Activated CD8-positive, alpha-beta memory T cell treated with anti-CD3 and anti-CD28 coated beads, Interleukin-2, amount 10 ng/mL, durations not matched to agents 7 days and 5 days (primary cell): ENCODE measurements around the gene LRRC37B. TPM values are rescaled to one million over a fixed set of nuclear protein-coding genes. Genes with fewer than 3 reads are reported as not detected.
A peak's percentile ranks its signal among the peaks of the same experiment; 100 is the strongest.
"Not testable (repeated sequence)": the region's sequence is repeated elsewhere in the genome, so short reads cannot be mapped to it uniquely, and the experiment has no call there.

Source experiments
- ATAC-seq: fragments of 150-1000 bp; cut with Tn5 transposase; one replicate; pipeline ENCODE4 v1.10.0; 2021; ENCODE audit warnings: moderate library complexity
- CTCF ChIA-PET: fragments of 350-600 bp; sonication (Branson Sonifier 250); formaldehyde crosslinking; loops from one replicate; lab custom pipeline; 2021; ENCODE audit warnings: antibody characterized with exemption; lab: Charles Lee
- DNase-seq: peaks from one replicate; pipeline ENCODE4 v3.0.0-alpha.2; 2020
- H3K27ac Mint-ChIP-seq: one replicate; pipeline ENCODE4 v1.8.0; 2021; ENCODE audit warnings: mild to moderate bottlenecking, mixed read lengths
- H3K27me3 Mint-ChIP-seq: one replicate; pipeline ENCODE4 v1.8.0; 2021; ENCODE audit warnings: mixed read lengths
- H3K36me3 Mint-ChIP-seq: one replicate; pipeline ENCODE4 v1.8.0; 2021; ENCODE audit warnings: mild to moderate bottlenecking, mixed read lengths
- H3K4me1 Mint-ChIP-seq: one replicate; pipeline ENCODE4 v1.8.0; 2021; ENCODE audit warnings: mixed read lengths
- H3K4me3 Mint-ChIP-seq: one replicate; pipeline ENCODE4 v1.8.0; 2021; ENCODE audit warnings: mild to moderate bottlenecking, moderate library complexity, mixed read lengths
- H3K9me3 Mint-ChIP-seq: one replicate; pipeline ENCODE4 v1.8.0; 2022; ENCODE audit warnings: low read depth, mixed read lengths
- total RNA-seq, 2 experiments: library from RNA; stranded (reverse); gene quantifications; one replicate each; pipeline ENCODE4 v1.2.3, GENCODE V29; 2021

The LRRC37B gene
- 10 to 100 TPM; 29.4 to 42.8 TPM for total RNA-seq

GRCh38 chr17:32006957-32007462 is at the start of gene LRRC37B:
LRRC37B (plus strand) TSS chr17:32007383; CDS start chr17:32021393, 14,010 bp downstream.
- H3K4me1 Mint-ChIP-seq = peaks cover 37% of the 10 kb centered on the region
- CTCF ChIA-PET = interaction anchor here (0.7 to 4.8 kb wide), 19 partner anchors 8 to 372 kb away, joined by 3 to 106 read pairs (median 5); partner anchors contain the start of genes RHOT1 and UTP6
- peak within 1 kb of the TSS; percentile 96 for H3K27ac Mint-ChIP-seq
- H3K27me3 Mint-ChIP-seq = no peaks in the 10 kb centered on the region
- H3K9me3 Mint-ChIP-seq = no peaks in the 10 kb centered on the region
- ATAC-seq = peak; percentile 94
- H3K4me3 Mint-ChIP-seq = peak within 1 kb of the TSS; percentile 98
- peaks cover 19% of the 10 kb centered on the region for H3K36me3 Mint-ChIP-seq
- DNase-seq = peak; percentile 90

DNA sequence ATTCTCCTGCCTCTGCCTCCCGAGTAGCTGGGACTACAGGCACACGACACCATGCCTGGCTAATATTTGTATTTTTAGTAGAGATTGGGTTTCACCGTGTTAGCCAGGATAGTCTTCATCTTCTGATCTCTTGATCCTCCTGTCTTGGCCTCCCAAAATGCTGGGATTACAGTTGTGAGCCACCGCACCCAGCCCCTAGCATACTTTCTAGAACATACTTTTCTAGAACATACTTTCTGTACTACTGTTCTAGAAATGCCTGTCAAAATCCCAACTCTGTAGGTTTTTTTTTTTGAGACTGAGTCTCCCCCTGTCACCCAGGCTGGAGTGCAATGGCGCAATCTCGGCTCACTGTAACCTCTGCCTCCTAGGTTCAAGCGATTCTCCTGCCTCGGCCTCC is 43.1 kb upstream of the LRRC37B start:
- H3K4me3 Mint-ChIP-seq, ATAC-seq, H3K27me3 Mint-ChIP-seq, H3K9me3 Mint-ChIP-seq, CTCF ChIA-PET, H3K4me1 Mint-ChIP-seq, DNase-seq, H3K27ac Mint-ChIP-seq: not testable (repeated sequence)
- H3K36me3 Mint-ChIP-seq = peaks cover 30% of the 10 kb centered on the region

DNA sequence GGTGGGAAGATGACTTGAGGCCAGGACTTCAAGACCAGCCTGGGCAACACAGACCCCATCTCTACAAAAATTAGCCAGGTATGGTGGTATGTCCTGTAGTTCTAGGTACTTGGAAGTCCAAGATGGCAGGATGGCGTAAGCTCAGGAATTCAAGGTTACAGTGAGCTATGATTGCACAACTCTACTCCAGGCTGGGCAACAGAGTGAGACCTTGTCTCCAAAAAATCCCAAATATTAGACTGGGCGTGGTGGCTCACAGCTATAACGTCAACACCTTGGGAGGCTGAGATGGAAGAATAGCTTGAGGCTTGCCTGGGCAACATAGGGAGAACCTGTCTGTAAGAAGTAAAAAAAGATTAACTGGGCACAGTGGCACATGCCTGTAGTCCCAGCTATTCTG is 39.5 kb upstream of the LRRC37B start:
- DNase-seq (no peak), ATAC-seq (no peak)
- Mint-ChIP-seq H3K4me1 (peaks cover 4% of the 10 kb centered on the region), H3K36me3 (peaks cover 18% of the 10 kb centered on the region), H3K27ac (no peak overlapping the region), H3K27me3 (no peaks in the 10 kb centered on the region), H3K9me3 (no peaks in the 10 kb centered on the region), H3K4me3 (no peak overlapping the region)
- CTCF ChIA-PET = interaction anchor here (1.5 kb wide), 1 partner anchor 173 kb away, joined by 3 read pairs; no protein-coding TSS in a partner anchor

- H3K4me3 Mint-ChIP-seq, DNase-seq, H3K4me1 Mint-ChIP-seq, CTCF ChIA-PET, H3K27me3 Mint-ChIP-seq, H3K27ac Mint-ChIP-seq, ATAC-seq, H3K9me3 Mint-ChIP-seq: not testable (repeated sequence)
- peaks cover 12% of the 10 kb centered on the region for H3K36me3 Mint-ChIP-seq
These were observed 36.8 kb upstream of the LRRC37B start for GRCh38 chr17:31970416-31970815.

DNA sequence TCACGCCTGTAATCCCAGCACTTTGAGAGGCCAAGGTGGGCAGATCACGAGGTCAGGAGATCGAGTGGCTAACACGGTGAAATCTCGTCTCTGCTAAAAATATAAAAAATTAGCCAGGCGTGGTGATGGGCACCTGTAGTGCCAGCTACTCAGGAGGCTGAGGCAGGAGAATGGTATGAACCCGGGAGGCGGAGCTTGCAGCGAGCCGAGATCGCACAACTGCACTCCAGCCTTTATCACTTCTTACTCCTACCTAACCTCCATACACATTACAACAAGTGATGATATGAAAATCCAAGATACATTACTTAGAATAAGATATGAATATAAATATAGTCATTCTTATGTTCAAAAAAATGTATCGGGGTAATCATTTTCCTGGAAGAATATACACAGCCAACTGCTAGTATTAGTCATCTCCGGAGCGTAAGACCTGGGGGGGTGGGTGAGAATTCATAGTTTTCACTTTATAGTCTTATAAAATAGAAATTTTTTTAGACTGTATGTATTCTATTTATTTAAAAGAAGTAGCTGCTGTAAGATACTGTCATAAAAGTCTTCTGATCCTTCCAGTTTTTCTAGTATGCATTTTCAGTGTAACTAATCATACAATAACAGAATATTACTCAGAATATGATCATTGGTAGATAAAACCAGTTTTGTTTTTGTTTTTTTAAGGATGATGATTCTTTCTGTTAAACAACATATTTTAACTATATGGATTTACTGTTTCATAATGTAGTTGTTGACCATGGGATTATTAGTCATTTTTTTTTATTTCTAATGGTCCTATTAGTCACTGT is 32.7 kb upstream of the LRRC37B start:
- H3K9me3 Mint-ChIP-seq, ATAC-seq: not testable (repeated sequence)
- H3K36me3 Mint-ChIP-seq = peaks cover 16% of the 10 kb centered on the region

DNA sequence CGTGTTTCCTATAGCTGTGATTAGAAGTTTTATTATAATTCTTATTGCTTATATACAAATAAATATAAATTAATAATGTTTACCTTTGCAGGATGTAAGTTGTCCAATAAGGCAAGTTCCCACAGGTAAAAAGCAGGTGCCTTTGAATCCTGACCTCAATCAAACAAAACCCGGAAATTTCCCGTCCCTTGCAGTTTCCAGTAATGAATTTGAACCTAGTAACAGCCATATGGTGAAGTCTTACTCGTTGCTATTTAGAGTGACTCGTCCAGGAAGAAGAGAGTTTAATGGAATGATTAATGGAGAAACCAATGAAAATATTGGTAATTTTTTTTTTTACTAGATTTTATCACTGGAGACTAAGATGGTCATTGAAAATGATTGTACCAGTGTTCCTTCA is 31.8 kb upstream of the LRRC37B start:
- H3K4me3 Mint-ChIP-seq, DNase-seq, ATAC-seq, H3K27ac Mint-ChIP-seq, H3K9me3 Mint-ChIP-seq, CTCF ChIA-PET, H3K27me3 Mint-ChIP-seq, H3K4me1 Mint-ChIP-seq: not testable (repeated sequence)
- peaks cover 19% of the 10 kb centered on the region for H3K36me3 Mint-ChIP-seq

More for the DNA sequence above, 32.7 kb upstream of the LRRC37B start:
- DNase-seq, H3K27ac Mint-ChIP-seq, CTCF ChIA-PET, H3K4me3 Mint-ChIP-seq, H3K27me3 Mint-ChIP-seq, H3K4me1 Mint-ChIP-seq: not testable (repeated sequence)

DNA sequence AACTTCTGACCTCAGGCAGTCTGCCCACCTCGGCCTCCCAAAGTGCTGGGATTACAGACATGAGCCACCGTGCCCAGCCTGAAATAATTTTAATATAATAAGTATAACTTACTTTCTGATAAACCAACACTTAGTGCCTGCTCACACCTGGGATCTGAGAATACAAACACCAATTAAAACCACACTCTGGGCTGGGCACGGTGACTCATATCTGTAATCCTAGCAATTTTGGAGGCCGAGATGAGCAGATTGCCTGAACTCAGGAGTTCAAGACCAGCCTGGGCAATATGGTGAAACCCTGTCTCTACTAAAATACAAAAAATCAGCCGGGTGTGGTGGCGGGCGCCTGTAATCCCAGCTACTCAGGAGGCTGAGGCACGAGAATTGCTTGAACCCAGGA is 15.4 kb upstream of the LRRC37B start:
- DNase-seq (peak; percentile 45), ATAC-seq (peak; percentile 49)
- H3K4me1 Mint-ChIP-seq, H3K4me3 Mint-ChIP-seq, H3K27ac Mint-ChIP-seq, H3K9me3 Mint-ChIP-seq, H3K27me3 Mint-ChIP-seq: not testable (repeated sequence)
- CTCF ChIA-PET = interaction anchor here (0.6 kb wide), 1 partner anchor 163 kb away, joined by 3 read pairs; no protein-coding TSS in a partner anchor
- peaks cover 55% of the 10 kb centered on the region for H3K36me3 Mint-ChIP-seq

- no peak overlapping the region for H3K4me3 Mint-ChIP-seq
- peaks cover 48% of the 10 kb centered on the region for H3K36me3 Mint-ChIP-seq
- DNase-seq (no peak), ATAC-seq (no peak)
- no peaks in the 10 kb centered on the region for H3K9me3 Mint-ChIP-seq
- H3K4me1 Mint-ChIP-seq = peaks cover 2% of the 10 kb centered on the region
- no peaks in the 10 kb centered on the region for H3K27me3 Mint-ChIP-seq
- H3K27ac Mint-ChIP-seq = no peak overlapping the region
- CTCF ChIA-PET = interaction anchor here (1.9 kb wide), 1 partner anchor 10 kb away, joined by 7 read pairs; the partner anchor contains the start of gene LRRC37B
These were observed 10.2 kb upstream of the LRRC37B start for GRCh38 chr17:31997005-31997404.

- peak; percentile 61 for ATAC-seq
These were observed 498 bp downstream of the LRRC37B start for GRCh38 chr17:32007463-32008298.

DNA sequence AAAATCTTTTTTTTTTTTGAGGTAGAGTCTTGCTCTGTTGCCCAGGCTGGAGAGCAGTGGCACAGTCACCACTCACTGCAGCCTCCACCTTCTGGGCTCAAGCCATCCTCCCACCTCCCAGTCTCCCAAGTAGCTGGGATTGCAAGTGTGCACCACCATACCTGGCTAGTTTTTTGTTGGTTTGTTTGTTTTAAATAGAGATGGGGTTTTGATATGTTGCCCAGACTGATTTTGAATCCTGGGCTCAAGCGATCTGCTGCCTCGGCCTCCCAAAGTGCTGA is 2.0 kb downstream of the LRRC37B start:
- DNase-seq = no peak
- no peak for ATAC-seq
- CTCF ChIA-PET = interaction anchor here (0.6 to 4.8 kb wide), 5 partner anchors 8 to 211 kb away, joined by 3 to 106 read pairs (median 25); partner anchors contain the start of gene RHOT1
- Mint-ChIP-seq H3K27ac (peak overlapping the region; percentile 96), H3K9me3 (no peaks in the 10 kb centered on the region), H3K4me3 (peak overlapping the region; percentile 98), H3K27me3 (no peaks in the 10 kb centered on the region), H3K36me3 (peaks cover 25% of the 10 kb centered on the region), H3K4me1 (peaks cover 42% of the 10 kb centered on the region)

More at GRCh38 chr17:32007463-32008298, 498 bp downstream of the LRRC37B start:
- peaks cover 39% of the 10 kb centered on the region for H3K4me1 Mint-ChIP-seq
- DNase-seq = peak; percentile 71
- H3K27me3 Mint-ChIP-seq = no peaks in the 10 kb centered on the region
- H3K4me3 Mint-ChIP-seq = peak overlapping the region; percentile 98
- CTCF ChIA-PET = interaction anchor here (1.0 to 4.8 kb wide), 15 partner anchors 9 to 343 kb away, joined by 3 to 106 read pairs (median 6); partner anchors contain the start of genes RHOT1 and UTP6
- peaks cover 23% of the 10 kb centered on the region for H3K36me3 Mint-ChIP-seq
- peak overlapping the region; percentile 96 for H3K27ac Mint-ChIP-seq
- no peaks in the 10 kb centered on the region for H3K9me3 Mint-ChIP-seq

- no peaks in the 10 kb centered on the region for H3K27me3 Mint-ChIP-seq
- H3K4me3 Mint-ChIP-seq = peak overlapping the region; percentile 98
- peaks cover 26% of the 10 kb centered on the region for H3K36me3 Mint-ChIP-seq
- no peak for DNase-seq
- CTCF ChIA-PET = interaction anchor here (1.2 kb wide), 1 partner anchor 129 kb away, joined by 3 read pairs; no protein-coding TSS in a partner anchor
- peaks cover 43% of the 10 kb centered on the region for H3K4me1 Mint-ChIP-seq
- ATAC-seq = no peak
- no peaks in the 10 kb centered on the region for H3K9me3 Mint-ChIP-seq
- H3K27ac Mint-ChIP-seq = peak overlapping the region; percentile 10
These were observed 2.9 kb downstream of the LRRC37B start for GRCh38 chr17:32010114-32010513.

GRCh38 chr17:32015245-32016013 is 8.2 kb downstream of the LRRC37B start:
- H3K4me3 Mint-ChIP-seq = no peak overlapping the region
- H3K36me3 Mint-ChIP-seq = peaks cover 28% of the 10 kb centered on the region
- no peak for ATAC-seq

More at GRCh38 chr17:32015245-32016013, 8.2 kb downstream of the LRRC37B start:
- CTCF ChIA-PET = interaction anchor here (3.5 kb wide), 1 partner anchor 7 kb away, joined by 25 read pairs; the partner anchor contains the start of gene LRRC37B
- no peak overlapping the region for H3K27ac Mint-ChIP-seq
- peaks cover 52% of the 10 kb centered on the region for H3K4me1 Mint-ChIP-seq
- no peak for DNase-seq
- H3K9me3 Mint-ChIP-seq = no peaks in the 10 kb centered on the region
- no peaks in the 10 kb centered on the region for H3K27me3 Mint-ChIP-seq
